ENCODE results near the gene FGL2.
A peak's percentile ranks its signal among the peaks of the same experiment; 100 is the strongest.
"Not testable (repeated sequence)": the region's sequence is repeated elsewhere in the genome, so short reads cannot be mapped to it uniquely, and the experiment has no call there.

The FGL2 gene

DNA sequence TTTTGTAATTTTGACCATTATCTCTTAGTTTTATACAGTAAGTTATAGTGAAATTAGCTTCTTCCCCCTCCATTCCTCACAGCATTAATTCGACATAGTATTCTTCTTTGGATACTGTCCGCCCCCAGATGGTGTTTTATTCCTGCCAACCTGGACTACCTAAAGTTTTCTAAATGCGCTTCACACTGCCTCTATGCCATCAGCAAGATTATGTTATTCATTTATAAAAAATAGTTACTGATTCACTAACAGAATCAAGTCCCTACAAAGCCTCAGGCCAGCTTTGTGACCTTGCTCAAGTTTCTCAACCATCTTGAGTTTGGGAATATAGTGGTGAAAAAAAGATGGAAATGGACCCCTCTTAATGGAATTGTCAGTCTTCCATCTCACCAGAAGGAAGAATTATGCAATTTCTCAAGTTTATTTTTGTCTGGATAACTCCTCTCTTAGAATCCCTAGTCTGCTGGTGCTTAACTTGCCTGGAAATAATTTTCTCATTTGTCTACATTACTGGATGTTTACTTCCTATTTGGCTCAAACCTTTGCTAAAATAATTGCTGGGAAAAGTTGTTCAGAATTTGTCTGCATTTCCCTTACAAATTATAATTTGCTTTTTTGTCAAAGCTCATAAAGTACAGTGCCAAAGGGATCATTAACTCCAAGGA lies 16.7 kb upstream of the FGL2 start:
- DNase-seq (ENCODE audit: low spot score): no peak

DNA sequence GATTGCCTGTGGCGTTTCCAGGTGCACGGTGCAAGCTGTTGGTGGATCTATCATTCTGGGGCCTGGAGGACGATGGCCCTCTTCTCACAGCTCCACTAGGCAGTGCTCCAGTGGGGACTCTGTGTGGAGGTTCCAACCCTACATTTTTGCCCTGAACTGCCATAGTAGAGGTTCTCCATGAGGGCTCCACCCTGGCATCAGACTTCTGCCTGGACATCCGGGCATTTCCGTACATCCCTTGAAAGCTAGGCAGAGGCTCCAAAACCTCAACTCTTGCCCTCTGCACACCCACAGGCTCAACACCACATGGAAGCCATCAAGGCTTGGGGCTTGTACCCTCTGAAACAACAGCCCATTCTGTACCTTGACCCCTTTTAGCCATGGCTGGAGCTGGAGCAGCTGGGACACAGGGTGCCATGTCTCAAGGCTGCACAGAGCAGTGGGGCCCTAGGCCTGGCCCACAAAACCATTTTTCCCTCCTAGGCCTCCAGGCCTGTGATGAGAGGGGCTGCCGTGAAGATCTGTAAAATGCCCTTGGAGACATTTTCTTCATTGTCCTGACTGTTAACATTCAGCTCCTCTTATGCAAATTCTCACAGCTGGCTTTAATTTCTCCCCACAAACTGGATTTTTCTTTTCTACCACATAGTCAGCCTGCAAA lies 10.0 kb upstream of the FGL2 start:
- DNase-seq (ENCODE audit: low spot score): no peak

DNA sequence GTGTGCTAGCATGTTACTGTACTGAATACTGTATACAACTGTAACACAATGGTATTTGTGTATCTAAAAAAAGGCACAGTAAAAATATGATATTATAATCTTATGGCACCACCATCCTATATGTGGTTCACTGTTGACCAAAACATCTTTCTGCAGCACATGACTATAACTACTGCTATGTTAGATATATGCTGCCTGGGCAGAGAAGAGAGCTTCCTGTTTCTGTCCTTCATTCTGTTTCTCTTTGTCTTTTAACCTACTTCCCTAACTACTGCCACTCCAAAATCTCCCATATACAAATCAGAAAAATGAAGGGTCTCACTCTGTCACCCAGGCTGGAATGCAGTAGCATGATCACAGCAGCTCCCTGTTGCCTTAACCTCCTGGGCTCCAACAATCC lies 8.8 kb upstream of the FGL2 start:
- DNase-seq (ENCODE audit: low spot score): no peak

DNA sequence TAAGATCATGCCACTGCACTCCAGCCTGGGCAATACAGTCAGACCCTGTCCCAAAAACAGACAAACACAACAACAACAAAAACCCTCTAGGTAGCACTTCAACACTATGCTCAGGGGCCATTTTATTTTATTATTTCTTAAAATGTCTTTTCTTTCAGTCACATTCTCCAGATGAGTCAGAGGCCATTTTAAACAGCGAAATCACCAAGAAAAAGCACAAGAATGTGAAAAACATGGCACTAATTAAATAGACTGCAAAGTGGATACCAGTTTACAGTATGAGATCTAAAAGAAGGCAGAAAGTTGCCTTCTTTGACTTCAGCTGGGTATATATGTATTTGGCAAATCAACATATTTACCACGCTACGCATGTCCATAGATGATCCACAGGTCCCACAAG lies 6.1 kb upstream of the FGL2 start:
- peak; percentile 22 for DNase-seq (ENCODE audit: low spot score)

DNA sequence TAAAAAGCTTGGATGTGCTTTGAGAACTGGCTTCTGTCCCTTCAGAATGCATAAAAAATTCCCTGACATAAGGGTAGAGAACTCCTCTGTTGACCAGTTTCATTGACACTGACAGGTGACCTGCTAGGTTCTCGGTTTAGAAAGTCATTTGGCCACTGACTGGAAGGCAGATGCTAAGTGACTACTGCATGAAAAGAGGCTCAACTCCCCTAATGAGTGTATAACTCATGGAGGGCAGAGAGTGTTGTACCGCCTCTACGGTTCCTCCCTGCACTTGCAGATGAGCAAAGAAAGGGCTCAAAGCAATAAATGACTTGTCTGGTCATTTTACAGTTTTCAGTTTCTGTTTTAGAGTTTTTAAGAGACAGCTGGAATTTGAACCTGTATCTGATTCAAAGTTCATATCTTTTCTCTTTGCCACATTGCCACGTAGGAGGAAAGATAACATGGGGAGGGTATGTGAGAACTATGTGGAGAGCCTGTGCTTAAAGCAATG lies 2.9 kb upstream of the FGL2 start:
- DNase-seq (ENCODE audit: low spot score): no peak

DNA sequence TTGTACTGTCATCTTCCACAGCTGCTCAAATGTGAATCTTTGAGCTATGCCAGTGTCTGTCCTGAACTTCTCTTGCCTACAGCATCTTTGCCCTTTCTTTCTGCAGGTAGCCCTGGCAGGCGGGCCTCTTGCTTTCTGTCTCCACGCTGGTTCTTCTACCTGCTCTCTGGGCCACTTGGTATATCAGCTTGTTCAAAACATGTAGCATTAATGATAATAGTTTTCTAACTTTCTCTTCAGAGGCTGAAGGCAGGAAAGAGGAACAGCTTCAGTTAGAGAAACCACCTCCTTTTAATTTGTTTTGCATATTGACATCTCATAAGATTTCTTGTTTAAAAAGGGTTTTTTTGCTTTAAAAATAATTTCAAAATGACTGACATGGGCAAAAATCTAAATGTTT lies 923 bp upstream of the FGL2 start:
- no peak for DNase-seq (ENCODE audit: low spot score)

DNA sequence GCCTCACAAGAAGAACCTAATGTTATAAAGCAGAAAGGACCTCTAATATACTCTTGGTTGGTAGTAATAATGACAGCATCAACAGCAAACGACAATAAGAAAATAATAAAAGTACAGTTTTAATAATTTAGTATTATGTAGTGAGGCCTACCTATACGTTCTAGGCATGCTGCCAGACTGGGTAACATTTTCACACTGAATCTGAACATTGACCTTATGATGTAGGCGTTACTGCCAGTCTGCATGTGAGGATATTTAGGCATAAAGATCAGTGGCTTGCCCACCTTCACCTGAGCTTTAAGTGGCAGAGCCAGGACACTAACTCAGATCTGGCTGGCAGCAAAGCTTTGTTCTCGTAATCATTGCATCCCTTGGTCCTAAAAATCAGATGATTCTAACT lies 2.5 kb downstream of the FGL2 start:
- DNase-seq (ENCODE audit: low spot score): no peak

DNA sequence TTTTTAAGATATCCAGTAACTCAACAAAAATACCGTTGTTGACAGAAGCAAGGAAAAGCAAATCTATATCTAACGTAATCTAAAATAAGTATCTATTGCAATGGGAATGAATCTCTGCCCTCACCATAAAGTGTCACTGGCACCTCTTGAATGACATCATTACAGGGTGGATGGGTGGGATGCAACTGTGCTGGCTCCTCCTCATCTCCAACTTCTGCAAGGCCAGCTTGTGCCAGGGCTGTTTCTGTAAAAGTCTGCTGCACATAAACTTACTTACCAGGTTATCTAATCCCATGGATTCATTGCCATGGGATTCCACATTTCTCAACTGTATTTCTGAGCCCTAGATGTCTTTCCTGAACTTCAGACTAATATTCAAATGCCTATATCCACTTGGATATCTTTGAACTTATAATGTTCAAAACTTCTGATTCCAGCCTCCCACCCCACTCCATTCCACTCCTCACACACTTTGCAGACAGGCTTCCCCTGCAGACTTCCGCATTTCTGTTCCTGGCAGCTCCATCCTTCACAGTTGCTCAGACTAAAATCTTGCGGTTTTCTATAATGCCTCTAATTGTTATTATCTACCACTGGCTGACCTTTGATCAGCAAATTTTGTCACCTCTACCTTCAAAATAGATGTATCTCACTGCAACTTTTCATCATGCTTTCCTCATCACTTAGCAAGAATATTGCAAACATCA lies 10.7 kb downstream of the FGL2 start:
- no peak for DNase-seq (ENCODE audit: low spot score)

DNA sequence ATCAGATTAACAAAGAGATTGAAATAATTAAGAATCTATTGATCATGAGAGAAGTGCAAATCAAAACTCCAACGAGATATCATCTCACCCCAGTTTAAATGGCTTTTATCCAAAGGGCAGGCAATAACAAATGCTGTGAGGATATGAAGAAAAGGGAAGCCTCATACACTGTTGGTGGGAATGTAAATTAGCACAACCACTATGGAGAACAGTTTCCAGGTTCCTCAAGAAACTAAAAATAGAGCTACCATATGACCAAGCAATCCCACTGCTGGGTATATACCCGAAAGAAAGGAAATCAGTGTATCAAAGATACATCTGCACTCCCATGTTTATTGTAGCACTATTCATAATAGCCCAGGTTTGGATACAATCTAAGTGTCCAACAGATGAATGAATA lies 13.8 kb downstream of the FGL2 start:
- no peak for DNase-seq (ENCODE audit: low spot score)

DNA sequence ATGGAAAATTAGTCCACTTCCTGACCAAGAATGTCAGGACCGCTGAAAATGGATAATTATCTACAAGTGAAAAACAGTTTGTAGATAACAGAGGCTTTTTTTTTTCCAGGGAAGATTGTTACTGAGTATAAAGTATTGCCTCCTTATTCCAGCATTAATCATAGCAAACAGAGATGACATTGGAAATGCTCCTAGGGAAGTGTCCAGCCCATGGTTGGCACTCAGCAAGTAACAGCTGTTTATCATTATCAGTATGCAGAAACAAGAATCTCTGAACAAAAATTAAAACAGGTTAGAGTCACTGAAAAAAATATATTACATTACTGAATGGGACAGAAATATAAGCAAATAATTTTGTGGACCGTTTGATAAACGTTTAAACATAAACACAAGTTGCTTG lies 14.6 kb downstream of the FGL2 start:
- DNase-seq (ENCODE audit: low spot score): peak; percentile 50

DNA sequence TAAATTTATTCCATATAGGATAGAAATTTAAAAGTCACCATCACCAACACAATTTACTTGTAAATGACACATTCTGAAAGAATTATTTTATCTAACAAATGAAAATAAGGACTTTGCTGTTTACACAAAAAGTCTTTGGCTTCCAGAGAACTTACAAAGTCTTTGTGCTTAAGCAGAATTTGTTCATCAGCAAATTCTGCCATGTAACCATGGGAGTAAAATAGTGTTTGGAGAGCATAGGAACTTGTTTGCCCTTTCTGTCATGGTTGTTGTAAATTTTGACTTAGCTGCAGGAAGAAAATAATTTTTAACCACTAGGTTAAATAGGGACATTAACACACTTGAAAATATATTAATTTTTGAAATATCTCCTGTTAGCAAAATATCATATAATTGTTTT lies 15.2 kb downstream of the FGL2 start:
- DNase-seq (ENCODE audit: low spot score): no peak

DNA sequence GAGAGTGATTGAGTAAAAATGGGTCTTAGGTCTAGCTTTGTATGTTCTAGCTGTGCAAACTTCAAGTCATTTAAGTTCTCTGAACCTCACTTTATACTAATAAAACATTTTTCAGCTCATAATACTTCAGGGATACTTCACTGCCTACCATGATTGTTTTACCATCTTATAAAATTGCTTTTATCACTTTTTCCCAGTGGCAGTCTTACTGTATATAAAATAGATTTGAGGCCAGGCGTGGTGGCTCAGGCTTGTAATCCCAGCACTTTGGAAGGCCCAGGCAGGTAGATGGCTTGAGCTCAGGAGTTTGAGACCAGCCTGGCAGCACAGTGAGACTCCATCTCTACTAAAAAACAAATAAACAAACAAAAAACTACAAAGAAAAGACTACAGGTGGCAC lies 17.4 kb downstream of the FGL2 start:
- no peak for DNase-seq (ENCODE audit: low spot score)

DNA sequence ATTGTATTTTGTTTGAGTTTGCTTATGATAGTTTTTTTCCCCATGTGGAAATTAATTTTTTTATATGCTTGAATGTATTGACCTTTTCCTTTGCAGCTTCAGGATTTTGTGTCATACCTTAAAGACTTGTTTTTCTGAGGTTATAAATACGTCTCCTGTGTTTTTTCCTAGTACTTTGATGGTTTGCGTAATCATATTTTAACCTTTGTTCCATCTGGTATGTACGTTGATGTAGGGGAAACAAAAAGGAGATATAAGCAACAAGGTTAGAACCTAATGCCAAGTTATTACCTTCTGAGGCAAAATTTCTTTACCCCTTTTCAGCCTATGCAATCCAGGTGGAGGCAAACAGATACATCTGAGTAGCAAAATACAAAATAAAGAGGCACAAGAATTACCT lies 17.9 kb downstream of the FGL2 start:
- no peak for DNase-seq (ENCODE audit: low spot score)

DNA sequence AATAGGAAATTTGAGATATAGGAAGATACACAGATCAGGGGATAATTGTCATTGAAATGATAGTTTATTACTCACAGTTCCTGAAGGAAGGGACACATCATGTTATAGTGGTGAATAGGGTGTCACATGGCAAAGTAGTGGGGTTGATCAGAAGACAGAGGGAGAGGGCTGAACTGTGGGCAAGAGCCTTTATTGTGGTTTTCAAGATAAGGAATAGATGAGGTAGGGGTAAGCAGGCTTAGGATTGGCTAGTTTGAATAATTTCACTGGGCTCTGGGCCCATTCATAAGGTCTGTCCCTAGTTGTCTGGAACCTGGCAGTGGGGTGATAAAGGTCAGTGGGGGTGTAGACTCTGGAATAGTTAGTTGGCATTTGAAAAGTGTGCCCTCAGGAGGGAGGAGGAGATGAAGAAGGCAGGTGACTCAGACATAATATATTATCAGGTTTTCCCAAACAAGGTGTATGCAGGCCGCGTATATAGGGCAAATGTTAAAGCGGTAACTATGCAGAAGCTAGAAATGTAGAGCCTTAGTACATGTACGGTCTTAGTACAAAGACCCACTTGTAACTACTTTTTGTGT lies 18.5 kb downstream of the FGL2 start:
- DNase-seq (ENCODE audit: low spot score): no peak

DNA sequence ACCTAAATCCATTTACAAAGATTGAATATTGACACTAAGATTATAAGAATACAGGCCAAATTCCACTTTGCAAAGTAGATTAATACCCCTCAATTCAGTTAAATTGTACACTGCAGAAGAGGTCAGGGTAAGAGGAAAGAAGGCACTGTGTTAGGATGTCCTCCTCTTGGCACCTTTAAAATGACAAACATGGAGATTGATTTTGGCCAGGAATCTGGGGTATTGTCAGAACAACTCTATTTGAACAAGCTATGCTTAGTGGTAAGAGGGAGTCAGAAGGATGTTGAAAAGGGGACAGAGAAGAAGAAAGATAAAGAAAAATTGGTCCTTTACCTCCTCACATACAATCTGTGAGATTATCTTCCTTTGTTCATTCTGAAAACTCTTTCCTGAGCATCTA lies 21.6 kb downstream of the FGL2 start:
- DNase-seq (ENCODE audit: low spot score): not testable (repeated sequence)

DNA sequence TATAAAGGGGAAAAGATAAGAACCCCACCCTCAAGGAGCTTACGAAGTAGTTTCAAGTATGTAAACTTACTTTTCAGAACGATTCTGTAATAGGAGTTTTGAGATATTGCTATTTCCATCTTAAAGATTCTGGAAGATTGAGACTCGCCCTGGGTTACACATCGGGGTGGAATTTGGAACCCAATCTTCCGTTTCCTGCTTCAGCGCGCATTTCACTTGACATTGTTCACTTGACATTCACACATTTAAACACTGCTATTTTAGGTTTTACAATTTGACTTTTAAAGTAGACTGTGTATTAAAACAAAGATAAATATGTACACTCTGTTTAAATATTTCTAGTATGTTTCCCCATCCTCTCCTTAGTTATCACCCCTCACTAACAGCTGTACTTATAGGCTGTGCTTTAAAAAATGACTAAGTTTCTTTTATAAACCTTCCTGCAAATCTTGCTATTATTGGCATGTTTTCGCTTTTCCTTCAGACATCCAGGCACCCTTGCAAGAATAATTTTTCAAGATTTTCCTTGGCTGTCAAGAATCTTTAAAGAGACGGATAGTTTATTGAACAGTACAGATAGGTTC lies 22.2 kb downstream of the FGL2 start:
- not testable (repeated sequence) for DNase-seq (ENCODE audit: low spot score)

DNA sequence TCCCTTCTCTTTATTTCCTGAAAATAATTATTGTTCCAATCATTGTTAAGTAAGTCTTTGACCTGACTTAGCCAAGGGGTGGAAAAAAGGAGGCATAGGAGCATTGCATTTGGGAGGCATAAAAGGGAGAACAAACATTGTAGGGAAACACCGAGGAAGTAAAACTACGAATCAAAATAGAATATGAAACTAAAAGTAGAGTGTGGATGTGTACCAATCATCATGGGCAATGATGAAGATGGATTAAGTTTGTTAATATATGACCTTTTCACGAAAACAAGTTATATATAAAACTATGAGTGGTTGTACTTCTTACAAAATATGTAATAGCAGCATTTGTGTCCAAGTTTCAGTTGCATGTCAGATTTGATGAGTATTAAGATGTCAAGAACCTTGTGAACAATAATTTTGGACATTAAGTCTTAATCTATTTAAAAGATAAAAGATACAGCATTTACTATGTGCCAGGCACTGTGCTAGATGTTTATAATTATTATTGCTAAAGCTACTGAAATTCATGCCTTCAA lies 24.3 kb downstream of the FGL2 start:
- DNase-seq (ENCODE audit: low spot score): not testable (repeated sequence)

DNA sequence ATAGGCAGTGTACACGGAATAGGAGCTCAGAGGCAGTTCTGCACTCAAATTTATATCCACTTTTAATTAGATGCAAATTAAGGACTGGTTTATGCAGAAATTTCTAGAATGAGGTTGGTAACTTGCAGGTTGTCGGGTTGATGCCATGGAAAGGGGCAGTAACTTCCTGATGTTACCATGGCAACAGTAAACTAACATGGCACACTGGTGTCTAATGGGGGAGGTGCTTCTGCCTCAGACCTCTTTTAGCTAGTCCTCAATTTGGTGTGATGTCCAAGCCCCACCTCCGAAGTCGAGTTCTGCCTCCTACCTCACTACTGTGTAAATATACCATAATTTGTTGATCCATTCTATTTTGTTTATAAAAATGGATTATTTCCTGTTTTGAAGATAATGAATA lies 25.2 kb downstream of the FGL2 start:
- not testable (repeated sequence) for DNase-seq (ENCODE audit: low spot score)

DNA sequence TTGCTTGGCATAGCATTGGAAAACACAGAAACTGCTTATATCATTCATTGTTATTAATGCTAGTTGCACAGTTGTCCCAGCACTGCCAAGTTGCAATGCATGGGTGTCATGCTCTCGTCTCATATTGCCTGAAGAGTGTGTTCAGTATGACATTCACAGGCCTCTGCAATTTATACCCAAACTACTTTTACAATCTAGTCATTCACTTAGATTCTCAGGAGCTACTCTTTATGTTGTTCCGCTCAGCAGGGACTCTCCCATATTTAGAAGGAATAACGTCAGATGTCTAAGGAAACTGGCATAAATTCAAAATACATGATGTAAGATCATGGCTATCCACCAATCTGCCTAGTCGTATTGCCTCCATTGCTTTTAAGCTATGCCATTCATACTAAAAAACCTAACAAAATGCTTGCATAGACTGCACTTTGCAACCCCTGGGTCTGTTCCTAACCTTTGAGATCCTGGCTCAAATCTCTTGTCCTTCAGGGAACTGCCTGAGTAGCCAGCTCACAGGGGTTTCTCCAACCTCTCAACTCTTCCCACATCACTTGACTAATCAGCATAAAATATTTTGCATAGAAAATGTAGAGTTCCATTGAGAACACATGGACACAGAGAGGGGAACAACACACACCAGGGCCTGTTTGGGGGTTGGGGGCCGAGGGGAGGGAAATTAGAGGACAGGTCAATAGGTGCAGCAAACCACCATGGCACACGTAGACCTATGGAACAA lies 27.0 kb downstream of the FGL2 start:
- not testable (repeated sequence) for DNase-seq (ENCODE audit: low spot score)

DNA sequence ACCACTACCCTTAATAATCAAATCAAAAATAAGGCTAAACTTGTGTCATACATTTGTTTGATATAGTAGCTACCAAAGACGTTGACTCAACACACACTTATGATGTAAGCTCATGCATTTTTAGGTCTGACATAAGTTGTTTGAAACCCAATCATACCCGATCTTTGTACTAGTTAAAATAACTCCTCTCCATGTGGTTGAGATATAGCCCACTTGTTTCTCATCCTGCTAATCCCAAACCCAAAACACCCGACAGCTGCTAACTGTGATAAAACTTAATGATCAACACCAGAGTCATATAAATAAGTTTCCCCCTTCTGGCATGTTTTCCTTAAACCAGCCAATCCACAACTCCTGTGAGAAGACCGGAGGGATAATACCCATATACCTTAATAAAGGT lies 28.5 kb downstream of the FGL2 start:
- DNase-seq (ENCODE audit: low spot score): not testable (repeated sequence)

DNA sequence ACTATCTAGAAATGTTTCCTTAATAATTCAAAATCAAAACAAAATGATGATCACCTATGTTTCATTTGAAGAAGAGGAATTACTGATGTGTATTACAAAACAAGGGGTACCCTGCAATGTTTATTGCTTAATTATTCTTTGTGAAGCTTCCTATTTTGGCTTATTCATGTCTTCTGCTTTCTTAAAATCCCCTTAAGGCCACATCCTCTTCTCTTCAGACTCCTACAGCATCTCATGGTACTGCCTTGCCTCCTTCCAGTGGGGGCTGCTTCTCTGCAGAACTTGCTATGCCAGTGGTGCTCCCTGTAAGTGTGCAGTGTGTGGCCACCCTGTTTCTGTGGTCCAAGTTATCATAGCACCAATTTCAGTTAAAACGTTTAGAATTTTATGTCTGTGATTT lies 42.2 kb downstream of the FGL2 start:
- no peak for DNase-seq (ENCODE audit: low spot score)

DNA sequence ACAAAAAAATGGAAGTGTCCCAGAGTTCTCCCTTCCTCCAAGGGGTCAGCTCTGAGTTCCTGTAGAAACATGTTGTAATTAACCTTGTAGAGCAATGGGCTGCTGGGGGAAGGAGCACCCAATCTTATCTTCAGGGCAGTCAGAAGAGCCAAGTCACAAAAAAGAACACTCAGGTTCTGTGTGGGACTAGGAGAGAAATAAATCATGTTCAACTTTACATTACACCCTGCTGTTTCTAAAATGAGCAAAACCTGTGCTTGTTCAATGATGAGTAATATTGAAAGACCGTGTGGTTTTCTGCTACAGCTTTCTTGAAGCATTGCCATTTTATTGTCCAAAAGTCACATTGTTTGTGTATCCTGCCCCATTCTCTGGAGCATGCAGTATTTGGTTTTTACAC lies 42.6 kb downstream of the FGL2 start:
- not testable (repeated sequence) for DNase-seq (ENCODE audit: low spot score)
